Esophagus muscularis mucosa (tissue), 4 donors: ENCODE results near the gene GIGYF1.

Experiments used
- EP300 ChIP-seq: sonication (generic); formaldehyde crosslinking; IDR thresholded peaks from one replicate; pipeline ENCODE4 v1.6.1; 2017; ENCODE audit warnings: antibody characterized with exemption
- POLR2A ChIP-seq: fragments of 450-650 bp; IDR thresholded peaks from one replicate; pipeline ENCODE4 v1.6.1; 2017; ENCODE audit warnings: antibody characterized with exemption, moderate library complexity, mild to moderate bottlenecking, low read depth
- POLR2AphosphoS5 ChIP-seq, 2 donors: sonication (generic); formaldehyde crosslinking; IDR thresholded peaks; one replicate each; pipeline ENCODE4 v1.6.1; 2017; ENCODE audit warnings: antibody characterized with exemption in 2 of 2
- TF ChIP-seq, protein P1 (sequence below), 3 experiments: fragments of 200-600 bp in 2 of 3; fragments of 450-650 bp in 1 of 3; sonication (generic) in 2 of 3; IDR thresholded peaks; one replicate each; pipeline ENCODE4 v1.5.1; 2017 to 2019; ENCODE audit warnings: antibody characterized with exemption in 3 of 3, mild to moderate bottlenecking in 2 of 3, moderate library complexity in 1 of 3

DNA sequence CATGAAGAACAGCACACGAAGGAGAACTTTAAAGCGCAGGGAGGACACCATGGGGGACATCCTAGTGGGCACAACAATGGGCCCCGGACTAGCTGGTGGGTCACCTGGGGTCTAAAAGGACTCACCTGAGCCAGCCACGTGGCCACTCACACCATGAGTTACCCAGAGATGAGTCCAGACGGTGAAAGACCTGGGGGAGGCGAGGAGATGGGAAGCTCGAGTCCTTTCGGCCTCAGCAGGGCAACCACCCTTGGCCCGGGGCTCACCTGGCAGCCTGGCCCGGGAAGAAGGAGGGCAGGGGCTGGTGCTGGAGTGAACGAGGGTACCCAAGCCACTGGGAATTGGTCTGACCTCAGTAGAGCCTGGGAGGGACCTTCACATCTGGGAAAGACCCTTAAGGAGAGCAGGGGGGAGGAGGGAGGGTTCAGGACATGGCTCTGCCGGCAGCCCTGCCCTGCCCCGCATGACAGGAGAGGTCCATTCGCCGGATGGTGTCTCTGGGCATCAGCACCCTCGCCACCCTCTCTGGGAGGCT, 5.7 kb downstream of the GIGYF1 start:
- TF ChIP-seq POLR2A (no peak), POLR2AphosphoS5 (IDR thresholded peaks at IDR 0.05) (no peak), EP300 (no peak)
- TF ChIP-seq, protein P1, sequence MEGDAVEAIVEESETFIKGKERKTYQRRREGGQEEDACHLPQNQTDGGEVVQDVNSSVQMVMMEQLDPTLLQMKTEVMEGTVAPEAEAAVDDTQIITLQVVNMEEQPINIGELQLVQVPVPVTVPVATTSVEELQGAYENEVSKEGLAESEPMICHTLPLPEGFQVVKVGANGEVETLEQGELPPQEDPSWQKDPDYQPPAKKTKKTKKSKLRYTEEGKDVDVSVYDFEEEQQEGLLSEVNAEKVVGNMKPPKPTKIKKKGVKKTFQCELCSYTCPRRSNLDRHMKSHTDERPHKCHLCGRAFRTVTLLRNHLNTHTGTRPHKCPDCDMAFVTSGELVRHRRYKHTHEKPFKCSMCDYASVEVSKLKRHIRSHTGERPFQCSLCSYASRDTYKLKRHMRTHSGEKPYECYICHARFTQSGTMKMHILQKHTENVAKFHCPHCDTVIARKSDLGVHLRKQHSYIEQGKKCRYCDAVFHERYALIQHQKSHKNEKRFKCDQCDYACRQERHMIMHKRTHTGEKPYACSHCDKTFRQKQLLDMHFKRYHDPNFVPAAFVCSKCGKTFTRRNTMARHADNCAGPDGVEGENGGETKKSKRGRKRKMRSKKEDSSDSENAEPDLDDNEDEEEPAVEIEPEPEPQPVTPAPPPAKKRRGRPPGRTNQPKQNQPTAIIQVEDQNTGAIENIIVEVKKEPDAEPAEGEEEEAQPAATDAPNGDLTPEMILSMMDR (IDR thresholded peaks at IDR 0.05) = no peak
